ENCODE data around the gene VTI1A. TPM values are rescaled to one million over a fixed set of nuclear protein-coding genes. Genes with fewer than 3 reads are reported as not detected.

Gene VTI1A
- total RNA-seq, 4 donors from 2014 or later: 43.5 to 80.4 (median 62.3) TPM

DNA sequence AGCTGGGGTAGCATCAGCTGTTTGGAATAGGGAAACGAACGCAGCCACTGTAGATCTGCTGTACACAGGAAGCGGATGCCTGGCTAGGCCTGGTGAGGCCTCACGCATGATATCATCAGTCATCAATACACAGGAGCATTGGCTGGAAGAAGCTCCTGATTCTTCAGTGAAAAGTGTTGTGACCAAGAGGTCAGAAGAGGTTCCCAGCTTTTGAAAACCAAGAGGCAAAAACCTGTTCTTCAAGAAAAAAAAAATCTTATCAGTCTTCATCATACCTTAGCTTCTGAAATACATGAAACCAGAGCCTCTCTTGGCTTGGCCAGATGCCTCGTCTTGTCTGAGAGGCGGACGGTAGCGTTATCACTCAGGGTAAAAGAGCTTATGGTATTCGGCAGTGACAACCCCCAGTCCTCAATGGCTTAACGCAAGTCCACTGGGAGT, 363.7 kb downstream of the VTI1A start:
- DNase-seq (ENCODE audit: low spot score): no peak
- no peak for TF ChIP-seq CTCF (IDR thresholded peaks at IDR 0.05)
- no peak for ATAC-seq (ENCODE audit: low FRiP score)

- ATAC-seq (ENCODE audit: low FRiP score): peak; percentile 66
- no peak for TF ChIP-seq CTCF (IDR thresholded peaks at IDR 0.05)
Measured at GRCh38 chr10:112811741-112812551, 364.9 kb downstream of the VTI1A start.

GRCh38 chr10:112812586-112812985, 365.6 kb downstream of the VTI1A start:
- DNase-seq (ENCODE audit: low spot score) (no peak), ATAC-seq (ENCODE audit: low FRiP score) (no peak)
- TF ChIP-seq CTCF (IDR thresholded peaks at IDR 0.05): no peak

More at GRCh38 chr10:112811741-112812551, 364.9 kb downstream of the VTI1A start:
- no peak for DNase-seq (ENCODE audit: low spot score)

- no peak for ATAC-seq (ENCODE audit: low FRiP score)
- no peak for TF ChIP-seq CTCF (IDR thresholded peaks at IDR 0.05)
Measured at GRCh38 chr10:112813866-112814591, 367.0 kb downstream of the VTI1A start.

DNA sequence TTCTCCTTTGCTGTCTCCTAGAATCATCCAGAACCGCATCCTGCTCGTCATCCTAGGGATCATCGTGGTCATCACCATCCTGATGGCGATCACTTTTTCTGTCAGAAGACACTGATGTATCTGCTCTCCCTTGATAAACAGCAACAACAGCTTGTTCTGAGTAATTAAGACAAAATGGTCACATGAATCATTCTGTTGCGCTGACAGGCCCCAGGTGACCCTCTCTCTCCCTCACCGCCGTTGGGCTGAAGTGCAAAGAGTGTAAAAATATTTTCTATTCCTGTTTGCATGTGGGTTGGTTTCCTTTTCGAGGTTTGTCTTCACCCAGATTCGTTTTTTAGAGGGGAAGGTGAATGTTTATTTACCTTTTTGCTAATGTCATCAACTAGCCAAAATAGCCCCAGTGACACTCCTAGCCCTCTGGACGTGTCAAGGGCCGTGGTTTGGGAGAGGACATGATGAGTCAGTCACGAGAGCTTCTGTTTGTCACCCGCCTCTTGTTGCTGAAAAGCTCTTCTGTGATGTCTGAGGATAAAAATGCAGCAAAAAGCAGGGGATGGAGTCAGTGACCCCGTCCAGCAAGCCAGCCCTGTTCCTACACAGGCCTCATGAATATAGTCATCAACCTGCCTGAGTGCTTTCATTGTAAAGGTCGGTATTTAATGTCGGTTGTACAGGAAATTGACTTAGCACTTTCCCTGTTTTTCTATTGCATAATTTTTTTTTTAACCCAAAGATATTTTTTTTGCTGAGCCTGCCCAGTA, 368.4 kb downstream of the VTI1A start:
- TF ChIP-seq CTCF (IDR thresholded peaks at IDR 0.05): no peak
- DNase-seq (ENCODE audit: low spot score) (no peak), ATAC-seq (ENCODE audit: low FRiP score) (no peak)

More at GRCh38 chr10:112813866-112814591, 367.0 kb downstream of the VTI1A start:
- DNase-seq (ENCODE audit: low spot score): no peak

- TF ChIP-seq CTCF (IDR thresholded peaks at IDR 0.05): no peak
- ATAC-seq (ENCODE audit: low FRiP score) (no peak), DNase-seq (ENCODE audit: low spot score) (no peak)
Measured at GRCh38 chr10:112816033-112816430, 369.0 kb downstream of the VTI1A start.
